Esophagus muscularis mucosa (tissue), 4 donors: ENCODE data around the gene RABEPK. TPM values are rescaled to one million over a fixed set of nuclear protein-coding genes. Genes with fewer than 3 reads are reported as not detected.
A peak's percentile ranks its signal among the peaks of the same experiment; 100 is the strongest.
"Not testable (repeated sequence)": the region's sequence is repeated elsewhere in the genome, so short reads cannot be mapped to it uniquely, and the experiment has no call there.

Experiments used
- DNase-seq: peaks from one replicate; pipeline ENCODE4 v3.0.0-alpha.2; 2017; ENCODE audit errors: extremely low spot score
- H3K27ac ChIP-seq, 4 donors: fragments of 200-600 bp; sonication (generic); replicated peaks in 1 of 4; 1 replicate in 3 of 4; 2 replicates in 1 of 4; pipeline ENCODE4 v1.5.1; 2016 to 2019; ENCODE audit warnings: mild to moderate bottlenecking in 1 of 4
- H3K27me3 ChIP-seq, 4 donors: fragments of 200-600 bp; sonication (generic); one replicate each; pipeline versions ENCODE4 v1.5.1 to v1.6.0; 2016 to 2019
- H3K36me3 ChIP-seq, 4 donors: fragments of 200-600 bp; sonication (generic); one replicate each; pipeline ENCODE4 v1.5.1; 2016 to 2019
- H3K4me1 ChIP-seq, 4 donors: fragments of 200-600 bp; sonication (generic); one replicate each; pipeline ENCODE4 v1.5.1; 2016 to 2019
- H3K4me3 ChIP-seq, 4 donors: fragments of 200-600 bp; sonication (generic); 1 replicate in 2 of 4; 2 replicates in 2 of 4; pipeline ENCODE4 v1.5.1; 2016 to 2019; ENCODE audit warnings: mild to moderate bottlenecking in 4 of 4, moderate library complexity in 1 of 4
- H3K9me3 ChIP-seq, 4 donors: fragments of 200-600 bp; sonication (generic); 1 replicate in 3 of 4; 2 replicates in 1 of 4; pipeline ENCODE4 v1.5.1; 2016 to 2019
- CTCF ChIP-seq, 3 experiments: fragments of 200-600 bp in 2 of 3; fragments of 450-650 bp in 1 of 3; sonication (generic) in 2 of 3; IDR thresholded peaks; one replicate each; pipeline ENCODE4 v1.5.1; 2017 to 2019; ENCODE audit warnings: antibody characterized with exemption in 3 of 3, mild to moderate bottlenecking in 2 of 3, moderate library complexity in 1 of 3
- EP300 ChIP-seq: sonication (generic); formaldehyde crosslinking; IDR thresholded peaks from one replicate; pipeline ENCODE4 v1.6.1; 2017; ENCODE audit warnings: antibody characterized with exemption
- POLR2A ChIP-seq: fragments of 450-650 bp; IDR thresholded peaks from one replicate; pipeline ENCODE4 v1.6.1; 2017; ENCODE audit warnings: antibody characterized with exemption, moderate library complexity, mild to moderate bottlenecking, low read depth
- POLR2AphosphoS5 ChIP-seq, 2 donors: sonication (generic); formaldehyde crosslinking; IDR thresholded peaks; one replicate each; pipeline ENCODE4 v1.6.1; 2017; ENCODE audit warnings: antibody characterized with exemption in 2 of 2
- WGBS: methylation state at CpG from one replicate; pipeline ENCODE4 v1.1.5; 2018; 5-methylcytosine and 5-hydroxymethylcytosine counted together
- intact Hi-C: fragments of 100-400 bp; cut with DNase I; formaldehyde crosslinking; loops from one replicate; pipeline ENCODE4 v1.15.1; 2023
- total RNA-seq, 4 donors: library from RNA; depleted of rRNA; stranded (reverse); fragments of >200 nt; gene quantifications; one replicate each; pipeline versions ENCODE4 v1.1.0 to v1.2.1, GENCODE V29; 2016

Gene RABEPK
- total RNA-seq, 4 donors from 2014 or later: 11.2 to 21.6 (median 13.7) TPM

GRCh38 chr9:125176636-125177035 is 23.7 kb upstream of the RABEPK start:
- Histone ChIP-seq H3K4me1 (peaks cover 35 to 61% (median 55%) of the 10 kb centered on the region in 4 donors), H3K27me3 (no peaks in the 10 kb centered on the region), H3K9me3 (no peaks in the 10 kb centered on the region), H3K36me3 (peaks cover 0 to 5% (median 4%) of the 10 kb centered on the region in 4 donors), H3K4me3 (no peak overlapping the region), H3K27ac (peak overlapping the region in 2 of 4 donors; percentile 32 to 59)
- 79% methylated on average over 3 of the region's 3 CpGs for WGBS
- intact Hi-C loops: no loop called here
- TF ChIP-seq POLR2AphosphoS5 (IDR thresholded peaks at IDR 0.05): no peak
- no peak for TF ChIP-seq POLR2A
- no peak for TF ChIP-seq EP300
- no peak for TF ChIP-seq CTCF (IDR thresholded peaks at IDR 0.05)
- no peak for DNase-seq

DNA sequence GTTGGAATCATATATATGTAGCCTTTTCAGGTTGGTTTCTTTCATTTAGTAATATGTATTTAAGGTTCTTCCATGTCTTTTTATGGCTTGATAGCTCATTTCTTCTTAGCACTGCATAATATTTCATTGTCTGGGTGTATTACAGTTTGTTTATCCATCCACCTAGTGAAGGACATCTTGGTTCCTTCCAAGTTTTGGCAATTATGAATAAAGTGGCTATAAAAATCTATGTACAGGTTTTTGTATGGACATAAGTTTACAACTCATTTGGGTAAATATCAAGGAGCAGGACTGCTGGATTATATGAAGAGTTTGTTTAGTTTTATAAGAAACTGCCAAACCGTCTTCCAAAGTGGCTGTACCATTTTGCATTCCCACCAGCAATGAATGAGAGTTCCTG is 22.5 kb upstream of the RABEPK start:
- TF ChIP-seq POLR2A: no peak
- no peak for TF ChIP-seq POLR2AphosphoS5 (IDR thresholded peaks at IDR 0.05)
- no peak for TF ChIP-seq EP300
- TF ChIP-seq CTCF (IDR thresholded peaks at IDR 0.05): no peak
- H3K27me3 ChIP-seq: no peaks in the 10 kb centered on the region
- intact Hi-C loops: no loop called here
- no peaks in the 10 kb centered on the region for H3K9me3 ChIP-seq
- no peak overlapping the region for H3K27ac ChIP-seq
- peaks cover 30 to 58% (median 47%) of the 10 kb centered on the region in 4 donors for H3K4me1 ChIP-seq
- peaks cover 0 to 5% (median 4%) of the 10 kb centered on the region in 4 donors for H3K36me3 ChIP-seq
- 62% methylated on average over 1 of the region's 1 CpG for WGBS
- no peak for DNase-seq
- H3K4me3 ChIP-seq: no peak overlapping the region

- H3K36me3 ChIP-seq, intact Hi-C loops, H3K9me3 ChIP-seq, H3K27ac ChIP-seq, DNase-seq, H3K4me3 ChIP-seq, H3K27me3 ChIP-seq: not testable (repeated sequence)
- WGBS: 88% methylated on average over 4 of the region's 4 CpGs
- H3K4me1 ChIP-seq: peaks cover 26 to 59% (median 46%) of the 10 kb centered on the region in 4 donors
These were observed 20.6 kb upstream of the RABEPK start for GRCh38 chr9:125179776-125180175.

DNA sequence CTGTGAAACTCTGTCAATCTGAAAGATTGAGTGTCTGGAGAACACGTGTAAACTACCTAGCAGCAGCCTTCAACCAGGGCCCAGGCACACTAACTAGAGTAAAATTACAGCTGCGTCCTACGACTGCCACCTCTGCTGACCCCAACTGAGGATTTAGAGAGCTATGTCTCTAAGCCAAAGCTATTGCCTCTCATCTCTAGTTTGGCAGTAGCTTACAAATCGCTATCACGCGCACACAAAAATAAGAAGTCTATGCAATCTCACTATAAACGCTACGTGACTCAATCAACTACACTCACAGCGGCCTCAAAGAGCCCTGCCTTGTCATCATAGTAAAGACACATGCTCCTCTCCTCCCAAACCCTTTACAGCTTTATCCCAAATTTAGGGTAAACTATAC is 19.5 kb upstream of the RABEPK start:
- no peak for DNase-seq
- H3K27me3 ChIP-seq: no peaks in the 10 kb centered on the region
- WGBS: 84% methylated on average over 9 of the region's 9 CpGs
- H3K4me1 ChIP-seq: peaks cover 27 to 65% (median 55%) of the 10 kb centered on the region in 4 donors
- H3K36me3 ChIP-seq: no peaks in the 10 kb centered on the region
- H3K27ac ChIP-seq: no peak overlapping the region
- intact Hi-C loops: no loop called here
- H3K4me3 ChIP-seq: no peak overlapping the region
- H3K9me3 ChIP-seq: no peaks in the 10 kb centered on the region
- TF ChIP-seq POLR2AphosphoS5 (IDR thresholded peaks at IDR 0.05) (no peak), EP300 (no peak), CTCF (IDR thresholded peaks at IDR 0.05) (no peak)

DNA sequence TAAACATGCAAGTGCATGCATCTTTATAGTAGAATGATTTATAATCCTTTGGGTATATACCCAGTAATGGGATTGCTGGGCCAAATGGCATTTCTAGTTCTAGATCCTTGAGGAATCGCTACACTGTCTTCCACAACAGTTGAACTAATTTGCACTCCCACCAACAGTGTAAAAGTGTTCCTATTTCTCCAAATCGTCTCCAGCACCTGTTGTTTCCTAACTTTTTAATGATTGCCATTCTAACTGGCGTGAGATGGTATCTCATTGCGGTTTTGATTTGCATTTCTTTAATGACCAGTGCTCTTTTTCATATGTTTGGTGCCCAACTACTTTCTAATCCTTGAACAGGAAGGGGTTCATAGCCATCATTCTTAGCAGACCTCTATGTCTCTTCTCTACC is 18.6 kb upstream of the RABEPK start:
- WGBS: 99% methylated on average over 4 of the region's 4 CpGs
- H3K36me3 ChIP-seq, DNase-seq, H3K27ac ChIP-seq, H3K4me3 ChIP-seq, H3K9me3 ChIP-seq, intact Hi-C loops, H3K27me3 ChIP-seq: not testable (repeated sequence)
- peaks cover 28 to 65% (median 56%) of the 10 kb centered on the region in 4 donors for H3K4me1 ChIP-seq

DNA sequence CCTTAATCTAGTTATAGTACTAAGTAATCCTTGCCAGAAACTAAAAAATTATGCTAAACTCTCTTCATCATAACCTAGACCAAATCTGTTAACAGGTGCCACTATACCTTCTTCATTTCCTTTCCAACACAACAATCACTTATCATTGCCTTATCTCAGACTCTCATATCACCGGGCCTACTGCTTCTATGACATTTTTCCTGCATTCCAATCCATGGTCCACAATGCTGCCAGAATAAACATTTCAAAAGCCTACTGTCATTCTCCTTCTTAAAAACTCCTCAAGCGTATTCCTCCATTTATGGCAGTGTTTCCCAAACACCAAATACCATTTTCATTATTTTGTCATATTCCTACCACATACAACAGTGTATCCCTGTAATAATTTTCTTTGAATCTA is 17.3 kb upstream of the RABEPK start:
- H3K9me3 ChIP-seq: no peaks in the 10 kb centered on the region
- H3K27me3 ChIP-seq: no peaks in the 10 kb centered on the region
- H3K27ac ChIP-seq: peak overlapping the region in 2 of 4 donors; percentile 15 to 31
- H3K36me3 ChIP-seq: no peaks in the 10 kb centered on the region
- intact Hi-C loops: no loop called here
- H3K4me1 ChIP-seq: peaks cover 40 to 66% (median 56%) of the 10 kb centered on the region in 4 donors
- no peak for TF ChIP-seq CTCF (IDR thresholded peaks at IDR 0.05)
- no peak for TF ChIP-seq POLR2AphosphoS5 (IDR thresholded peaks at IDR 0.05)
- TF ChIP-seq EP300: no peak
- TF ChIP-seq POLR2A: no peak
- no peak overlapping the region for H3K4me3 ChIP-seq
- WGBS: 45% methylated on average over 2 of the region's 2 CpGs
- no peak for DNase-seq
